ENCODE results near the gene ZNF446. TPM values are rescaled to one million over a fixed set of nuclear protein-coding genes. Genes with fewer than 3 reads are reported as not detected.

The ZNF446 gene
- total RNA-seq = 14.1 and 18.1 TPM in 2 replicates

- TF ChIP-seq CTCF (IDR thresholded peaks at IDR 0.05; ENCODE audit: extremely low read depth, low read depth, low read length) = no peak
- H3K9me3 ChIP-seq (ENCODE audit: low read depth, low read length) = no peaks in the 10 kb centered on the region
- H3K4me3 ChIP-seq (ENCODE audit: insufficient read depth, low read length) = peak within 1 kb of the TSS; percentile 80
These were observed at the start of gene ZNF446 for GRCh38 chr19:58475714-58476497. TSS of gene ZNF446 (plus strand) at chr19:58476352. CDS start at chr19:58477219, 867 bp downstream.

GRCh38 chr19:58428617-58429016, 47.5 kb upstream of the ZNF446 start:
- no peak for DNase-seq (ENCODE audit: insufficient read length, low spot score, missing footprints)
- Histone ChIP-seq H3K9me3 (ENCODE audit: low read depth, low read length) (peaks cover 49% of the 10 kb centered on the region), H3K4me2 (ENCODE audit: insufficient read depth, low read length) (no peak overlapping the region)

More at GRCh38 chr19:58475714-58476497, at the start of gene ZNF446:
- peak within 1 kb of the TSS; percentile 95 for H3K4me2 ChIP-seq (ENCODE audit: insufficient read depth, low read length)
- H3K36me3 ChIP-seq (ENCODE audit: insufficient read depth, low read length) = peaks cover 15% of the 10 kb centered on the region
- H4K20me1 ChIP-seq (ENCODE audit: insufficient read depth, low read length) = peaks cover 4% of the 10 kb centered on the region
- peak within 1 kb of the TSS; percentile 96 for H3K27ac ChIP-seq (ENCODE audit: low read depth, low read length)
- no peaks in the 10 kb centered on the region for H3K27me3 ChIP-seq (ENCODE audit: insufficient read depth, low read length)
- peaks cover 18% of the 10 kb centered on the region for H3K4me1 ChIP-seq (ENCODE audit: insufficient read depth, low read length)
- peak within 1 kb of the TSS; percentile 85 for H2AFZ ChIP-seq (ENCODE audit: low read length)
- H3K79me2 ChIP-seq (ENCODE audit: insufficient read depth, low read length) = no peaks in the 10 kb centered on the region
- DNase-seq (ENCODE audit: insufficient read length, low spot score, missing footprints) = peak; percentile 99

GRCh38 chr19:58429745-58430144, 46.4 kb upstream of the ZNF446 start:
- H3K79me2 ChIP-seq (ENCODE audit: insufficient read depth, low read length) = no peaks in the 10 kb centered on the region
- H3K9me3 ChIP-seq (ENCODE audit: low read depth, low read length) = peaks cover 60% of the 10 kb centered on the region
- H4K20me1 ChIP-seq (ENCODE audit: insufficient read depth, low read length) = no peaks in the 10 kb centered on the region
- no peak for TF ChIP-seq CTCF (IDR thresholded peaks at IDR 0.05; ENCODE audit: extremely low read depth, low read depth, low read length)
- no peak for DNase-seq (ENCODE audit: insufficient read length, low spot score, missing footprints)
- H3K4me3 ChIP-seq (ENCODE audit: insufficient read depth, low read length) = no peak overlapping the region
- no peak overlapping the region for H3K4me2 ChIP-seq (ENCODE audit: insufficient read depth, low read length)
- H3K36me3 ChIP-seq (ENCODE audit: insufficient read depth, low read length) = peaks cover 27% of the 10 kb centered on the region
- H3K27me3 ChIP-seq (ENCODE audit: insufficient read depth, low read length) = no peaks in the 10 kb centered on the region
- no peak overlapping the region for H3K27ac ChIP-seq (ENCODE audit: low read depth, low read length)
- H2AFZ ChIP-seq (ENCODE audit: low read length) = no peak overlapping the region
- no peaks in the 10 kb centered on the region for H3K4me1 ChIP-seq (ENCODE audit: insufficient read depth, low read length)

More at GRCh38 chr19:58428617-58429016, 47.5 kb upstream of the ZNF446 start:
- Histone ChIP-seq H3K36me3 (ENCODE audit: insufficient read depth, low read length) (peaks cover 16% of the 10 kb centered on the region), H3K27me3 (ENCODE audit: insufficient read depth, low read length) (no peaks in the 10 kb centered on the region), H3K27ac (ENCODE audit: low read depth, low read length) (no peak overlapping the region), H4K20me1 (ENCODE audit: insufficient read depth, low read length) (no peaks in the 10 kb centered on the region), H3K4me3 (ENCODE audit: insufficient read depth, low read length) (no peak overlapping the region), H2AFZ (ENCODE audit: low read length) (no peak overlapping the region), H3K79me2 (ENCODE audit: insufficient read depth, low read length) (no peaks in the 10 kb centered on the region), H3K4me1 (ENCODE audit: insufficient read depth, low read length) (no peaks in the 10 kb centered on the region)
- TF ChIP-seq CTCF (IDR thresholded peaks at IDR 0.05; ENCODE audit: extremely low read depth, low read depth, low read length) = no peak

GRCh38 chr19:58434217-58434616, 41.9 kb upstream of the ZNF446 start:
- Histone ChIP-seq H3K27me3 (ENCODE audit: insufficient read depth, low read length) (no peaks in the 10 kb centered on the region), H3K4me3 (ENCODE audit: insufficient read depth, low read length) (no peak overlapping the region), H3K79me2 (ENCODE audit: insufficient read depth, low read length) (peaks cover 17% of the 10 kb centered on the region), H3K27ac (ENCODE audit: low read depth, low read length) (no peak overlapping the region), H3K4me2 (ENCODE audit: insufficient read depth, low read length) (no peak overlapping the region), H2AFZ (ENCODE audit: low read length) (no peak overlapping the region), H3K4me1 (ENCODE audit: insufficient read depth, low read length) (peaks cover under 1% of the 10 kb centered on the region), H4K20me1 (ENCODE audit: insufficient read depth, low read length) (no peaks in the 10 kb centered on the region), H3K9me3 (ENCODE audit: low read depth, low read length) (peaks cover 65% of the 10 kb centered on the region), H3K36me3 (ENCODE audit: insufficient read depth, low read length) (peaks cover 53% of the 10 kb centered on the region)
- no peak for TF ChIP-seq CTCF (IDR thresholded peaks at IDR 0.05; ENCODE audit: extremely low read depth, low read depth, low read length)
- no peak for DNase-seq (ENCODE audit: insufficient read length, low spot score, missing footprints)
